Common myeloid progenitor, CD34-positive (primary cell): ENCODE data around the gene SPOCK3.

Experiments
- CTCF ChIA-PET: fragments of 350-600 bp; sonication (Branson Sonifier 250); formaldehyde crosslinking; loops from one replicate; lab custom pipeline; 2021; ENCODE audit warnings: antibody characterized with exemption; lab: Charles Lee
- POLR2A ChIA-PET: fragments of 350-600 bp; sonication (Branson Sonifier 250); formaldehyde crosslinking; loops from one replicate; lab custom pipeline; 2021; ENCODE audit warnings: antibody characterized with exemption; lab: Charles Lee
- DNase-seq, 3 donors: peaks; one replicate each; pipeline versions ENCODE4 v3.0.0 to v3.0.0-alpha.2; 2013
- H3K27ac ChIP-seq, 2 experiments: 1 replicate in 1 of 2; 2 replicates in 1 of 2; pipeline ENCODE4 v1.7.0; 2013; ENCODE audit warnings: inconsistent platforms in 2 of 2, low read length in 2 of 2, mild to moderate bottlenecking in 2 of 2, low read depth in 1 of 2, moderate library complexity in 1 of 2; ENCODE audit not compliant: severe bottlenecking in 2 of 2, insufficient read depth in 1 of 2, poor library complexity in 1 of 2
- H3K27me3 ChIP-seq, 5 experiments: replicated peaks in 2 of 5; 1 replicate in 3 of 5; 2 replicates in 2 of 5; pipeline versions ENCODE4 v1.6.1 to v1.7.0; 2013; ENCODE audit warnings: low read length in 4 of 5, mild to moderate bottlenecking in 2 of 5, moderate library complexity in 2 of 5, inconsistent platforms in 1 of 5; ENCODE audit not compliant: insufficient read depth in 5 of 5, control insufficient read depth in 4 of 5
- H3K36me3 ChIP-seq, 4 experiments: 1 replicate in 2 of 4; 2 replicates in 2 of 4; pipeline versions ENCODE4 v1.6.1 to v1.7.0; 2013; ENCODE audit warnings: low read length in 3 of 4, control low read depth in 1 of 4, mild to moderate bottlenecking in 1 of 4; ENCODE audit not compliant: control insufficient read depth in 4 of 4, insufficient read depth in 4 of 4
- H3K4me1 ChIP-seq, 4 experiments: 1 replicate in 3 of 4; 2 replicates in 1 of 4; pipeline versions ENCODE4 v1.6.1 to v1.7.1; 2013; ENCODE audit warnings: low read length in 3 of 4, mild to moderate bottlenecking in 3 of 4, control low read depth in 1 of 4, inconsistent platforms in 1 of 4, moderate library complexity in 1 of 4; ENCODE audit not compliant: control insufficient read depth in 4 of 4, insufficient read depth in 4 of 4; ENCODE audit errors: control extremely low read depth in 1 of 4
- H3K4me3 ChIP-seq, 7 experiments: 1 replicate in 4 of 7; 2 replicates in 3 of 7; pipeline versions ENCODE4 v1.5.1 to v1.7.0; 2013; ENCODE audit warnings: mild to moderate bottlenecking in 7 of 7, low read length in 6 of 7, moderate library complexity in 6 of 7, inconsistent platforms in 2 of 7, low read depth in 2 of 7, control low read depth in 1 of 7; ENCODE audit not compliant: insufficient read depth in 4 of 7, control insufficient read depth in 1 of 7; ENCODE audit errors: extremely low read depth in 1 of 7
- H3K9me3 ChIP-seq, 5 experiments: 1 replicate in 4 of 5; 2 replicates in 1 of 5; pipeline versions ENCODE4 v1.6.1 to v1.7.1; 2013; ENCODE audit warnings: low read length in 4 of 5, mild to moderate bottlenecking in 2 of 5, inconsistent platforms in 1 of 5, low read depth in 1 of 5, moderate library complexity in 1 of 5; ENCODE audit not compliant: control insufficient read depth in 4 of 5, insufficient read depth in 2 of 5; ENCODE audit errors: control extremely low read depth in 1 of 5
- WGBS: methylation state at CpG from one replicate; pipeline ENCODE4 v1.1.5; 2013; ENCODE audit not compliant: insufficient coverage; 5-methylcytosine and 5-hydroxymethylcytosine counted together

SPOCK3 gene

DNA sequence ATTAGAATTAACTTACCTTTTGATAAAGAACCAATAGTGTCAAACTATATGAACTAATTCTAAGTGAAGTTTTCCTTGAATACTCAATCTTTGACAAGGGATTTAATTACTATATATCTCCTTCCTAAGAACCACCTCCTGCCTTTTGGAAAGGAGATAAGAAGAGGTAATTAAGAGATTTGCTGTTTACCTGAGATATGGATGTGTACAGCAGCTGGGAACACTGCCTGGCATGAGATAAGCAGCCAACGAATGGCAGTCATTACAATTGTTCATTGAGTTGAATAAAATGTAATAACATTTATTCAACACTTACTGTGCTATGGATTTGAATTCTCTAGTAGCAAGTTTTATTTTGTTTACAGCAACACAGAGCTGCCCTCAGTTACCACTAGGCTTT, 407.1 kb downstream of the SPOCK3 start:
- ChIA-PET CTCF (no interaction called here), POLR2A (no interaction called here)
- H3K27ac ChIP-seq, result no peak overlapping the region
- H3K4me3 ChIP-seq, result no peak overlapping the region
- DNase-seq, result no peak
- no peaks in the 10 kb centered on the region for H3K27me3 ChIP-seq
- peaks cover 0 to 1% (median 0%) of the 10 kb centered on the region in 5 experiments for H3K9me3 ChIP-seq
- no peaks in the 10 kb centered on the region for H3K36me3 ChIP-seq
- no CpG with 5 or more reads among the region's 1 CpG for WGBS
- H3K4me1 ChIP-seq, result no peaks in the 10 kb centered on the region

DNA sequence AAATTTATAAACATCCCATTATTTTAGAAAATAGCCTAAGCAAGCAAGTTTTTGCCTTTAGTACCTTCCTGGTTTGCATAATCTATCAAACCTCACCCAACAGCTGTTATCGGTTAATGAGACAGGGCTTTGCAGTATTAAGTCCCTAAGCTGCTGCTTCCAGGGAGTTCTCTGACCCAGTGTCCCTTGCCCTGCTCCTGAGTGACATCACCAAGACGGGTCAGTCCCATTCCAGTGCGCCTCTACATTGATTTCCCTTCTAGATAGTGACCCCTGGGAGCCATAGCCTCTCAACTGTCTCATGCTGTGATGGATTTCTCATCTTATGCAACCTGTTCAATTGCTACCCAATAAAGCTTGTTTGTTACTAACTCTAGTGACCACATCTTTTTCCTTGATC, 410.4 kb downstream of the SPOCK3 start:
- Histone ChIP-seq H3K4me3 (no peak overlapping the region), H3K4me1 (no peaks in the 10 kb centered on the region), H3K27me3 (no peaks in the 10 kb centered on the region), H3K27ac (no peak overlapping the region), H3K9me3 (peaks cover 0 to 3% (median 0%) of the 10 kb centered on the region in 5 experiments), H3K36me3 (no peaks in the 10 kb centered on the region)
- ChIA-PET CTCF (no interaction called here), POLR2A (no interaction called here)
- no peak for DNase-seq
- 56% methylated on average over 3 of the region's 3 CpGs for WGBS

DNA sequence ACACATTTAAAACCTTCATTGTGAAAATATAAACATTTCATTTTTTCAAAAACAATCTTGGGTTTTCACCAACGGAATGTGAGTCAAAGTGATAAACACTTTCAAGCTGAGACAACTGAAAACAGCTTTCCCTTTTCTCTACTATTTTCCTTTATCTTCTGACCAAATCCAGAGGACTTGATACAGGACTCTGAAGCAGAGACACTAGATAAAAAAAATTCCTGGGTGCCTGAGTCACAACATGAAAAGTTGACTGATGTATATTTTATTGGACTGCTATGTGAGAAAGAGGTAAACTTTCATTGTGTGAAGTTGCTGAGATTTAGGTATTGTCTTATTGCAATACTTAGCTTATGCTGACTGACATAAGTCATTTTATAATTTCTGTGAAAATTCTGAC, 411.2 kb downstream of the SPOCK3 start:
- Histone ChIP-seq H3K4me1 (no peaks in the 10 kb centered on the region), H3K27me3 (no peaks in the 10 kb centered on the region), H3K9me3 (peaks cover 0 to 3% (median 0%) of the 10 kb centered on the region in 5 experiments), H3K4me3 (no peak overlapping the region), H3K27ac (no peak overlapping the region), H3K36me3 (no peaks in the 10 kb centered on the region)
- POLR2A ChIA-PET, result no interaction called here
- CTCF ChIA-PET, result no interaction called here
- WGBS, result 100% methylated on average over 1 of the region's 1 CpG
- no peak for DNase-seq

DNA sequence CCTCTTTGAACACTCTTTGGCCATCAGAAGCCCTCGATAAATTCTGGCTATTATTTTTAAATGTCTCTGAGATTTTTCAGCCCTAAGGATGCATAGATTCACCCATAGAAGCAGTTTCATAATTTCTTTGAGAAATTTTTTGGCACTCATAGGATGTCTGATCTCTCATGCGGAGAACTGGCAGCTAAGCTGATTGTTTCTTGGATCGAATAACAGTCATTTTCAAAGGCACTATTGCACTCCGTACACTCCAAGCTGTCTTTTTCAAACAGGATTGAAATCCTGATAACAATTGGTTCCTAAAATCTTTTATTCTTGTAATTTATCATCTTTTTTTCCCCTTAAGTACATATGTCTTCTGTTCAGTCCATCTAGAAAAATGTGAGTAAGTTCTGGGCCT, 411.9 kb downstream of the SPOCK3 start:
- ChIA-PET CTCF (no interaction called here), POLR2A (no interaction called here)
- Histone ChIP-seq H3K36me3 (no peaks in the 10 kb centered on the region), H3K27ac (no peak overlapping the region), H3K4me3 (no peak overlapping the region), H3K27me3 (no peaks in the 10 kb centered on the region), H3K9me3 (peaks cover 0 to 3% (median 0%) of the 10 kb centered on the region in 5 experiments), H3K4me1 (no peaks in the 10 kb centered on the region)
- DNase-seq, result no peak
- 95% methylated on average over 3 of the region's 4 CpGs for WGBS

DNA sequence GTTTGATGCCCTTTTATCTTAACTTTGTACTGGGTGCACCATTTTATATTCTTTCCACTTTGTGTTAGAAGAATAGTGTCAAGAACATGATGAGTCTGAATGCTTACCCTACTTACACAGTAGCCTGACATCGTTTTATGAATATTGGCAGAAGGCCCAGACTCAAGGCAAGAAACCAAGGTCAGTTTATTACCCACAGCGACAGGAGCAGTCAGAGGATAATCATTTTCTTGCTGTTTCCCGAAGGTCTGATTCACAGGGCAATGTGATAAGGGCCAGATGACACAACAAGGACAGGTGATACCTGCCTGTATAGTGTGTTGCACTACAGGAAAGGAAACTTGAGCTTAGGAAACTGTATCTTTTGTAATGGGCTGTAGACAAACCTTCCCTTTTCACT, 417.4 kb downstream of the SPOCK3 start:
- 95% methylated on average over 3 of the region's 3 CpGs for WGBS
- no peak overlapping the region for H3K4me3 ChIP-seq
- H3K27me3 ChIP-seq, result no peaks in the 10 kb centered on the region
- H3K4me1 ChIP-seq, result no peaks in the 10 kb centered on the region
- CTCF ChIA-PET, result no interaction called here
- POLR2A ChIA-PET, result no interaction called here
- H3K36me3 ChIP-seq, result no peaks in the 10 kb centered on the region
- no peak for DNase-seq
- peaks cover 0 to 3% (median 0%) of the 10 kb centered on the region in 5 experiments for H3K9me3 ChIP-seq
- no peak overlapping the region for H3K27ac ChIP-seq

DNA sequence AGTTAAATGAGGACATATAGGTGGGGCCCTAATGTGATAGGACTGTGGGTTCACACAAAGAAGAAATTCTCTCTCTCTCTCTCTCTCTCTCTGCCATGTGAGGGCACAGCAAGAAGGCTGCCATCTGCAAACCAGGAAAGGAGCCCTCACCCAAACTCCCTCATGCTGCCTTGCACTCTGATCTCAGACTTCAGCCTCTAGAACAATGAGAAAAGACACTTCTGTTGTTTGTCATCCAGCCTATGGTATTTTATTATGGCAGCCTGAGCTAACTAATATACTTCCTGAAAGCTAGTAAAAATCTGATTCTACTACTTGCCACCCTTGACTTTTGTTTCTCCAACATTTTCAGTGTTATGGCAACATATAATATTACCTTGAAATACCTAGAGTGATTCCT, 425.9 kb downstream of the SPOCK3 start:
- H3K36me3 ChIP-seq, result no peaks in the 10 kb centered on the region
- no peak overlapping the region for H3K4me3 ChIP-seq
- POLR2A ChIA-PET, result no interaction called here
- DNase-seq, result no peak
- no peaks in the 10 kb centered on the region for H3K4me1 ChIP-seq
- H3K27me3 ChIP-seq, result no peaks in the 10 kb centered on the region
- H3K27ac ChIP-seq, result no peak overlapping the region
- H3K9me3 ChIP-seq, result no peaks in the 10 kb centered on the region
- CTCF ChIA-PET, result no interaction called here

DNA sequence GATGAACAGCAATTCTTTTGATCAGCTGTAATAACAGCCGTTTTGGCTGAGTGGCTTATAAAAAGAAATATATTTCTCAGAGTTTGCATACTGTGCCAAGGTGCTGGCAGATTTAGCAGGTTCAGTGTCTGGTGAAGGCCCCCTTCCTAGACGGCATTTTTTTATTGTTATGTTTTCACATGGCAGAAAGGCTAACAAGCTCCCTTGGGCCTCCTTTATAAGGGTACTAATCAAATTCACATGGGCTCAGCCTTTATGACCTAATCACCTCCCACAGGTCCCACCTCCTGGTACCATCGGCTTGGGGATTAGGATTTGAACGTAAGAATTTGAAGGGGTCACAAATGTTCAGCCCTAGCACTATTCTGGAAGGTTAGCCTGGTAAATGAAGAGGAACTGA, 431.9 kb downstream of the SPOCK3 start:
- no peak overlapping the region for H3K4me3 ChIP-seq
- no peaks in the 10 kb centered on the region for H3K27me3 ChIP-seq
- H3K27ac ChIP-seq, result no peak overlapping the region
- no peaks in the 10 kb centered on the region for H3K4me1 ChIP-seq
- DNase-seq, result no peak
- 95% methylated on average over 2 of the region's 4 CpGs for WGBS
- no peaks in the 10 kb centered on the region for H3K36me3 ChIP-seq
- ChIA-PET POLR2A (no interaction called here), CTCF (no interaction called here)
- H3K9me3 ChIP-seq, result no peaks in the 10 kb centered on the region
